ENCODE data around the gene BLOC1S2.
"Not testable (repeated sequence)": the region's sequence is repeated elsewhere in the genome, so short reads cannot be mapped to it uniquely, and the experiment has no call there.

The BLOC1S2 gene

GRCh38 chr10:100289641-100290040, 3.2 kb upstream of the BLOC1S2 start:
- FAIRE-seq: no peak

- FAIRE-seq: no peak
These were observed 1.7 kb upstream of the BLOC1S2 start for GRCh38 chr10:100288196-100288595.

- FAIRE-seq: no peak
These were observed 1.3 kb upstream of the BLOC1S2 start for GRCh38 chr10:100287756-100288155.

- not testable (repeated sequence) for FAIRE-seq
These were observed 1.2 kb downstream of the BLOC1S2 start for GRCh38 chr10:100285326-100285725.

- no peak for FAIRE-seq
These were observed 3.6 kb downstream of the BLOC1S2 start for GRCh38 chr10:100282907-100283306.

- FAIRE-seq: not testable (repeated sequence)
These were observed 9.5 kb downstream of the BLOC1S2 start for GRCh38 chr10:100276971-100277370.

GRCh38 chr10:100267239-100268104, 19.0 kb downstream of the BLOC1S2 start, which contains the start of gene CWF19L1:
Gene CWF19L1, minus strand, starts transcription at chr10:100267638. Its CDS starts 45 bp downstream, at chr10:100267593.
- peak; percentile 93 for FAIRE-seq

- no peak for FAIRE-seq
These were observed 20.5 kb downstream of the BLOC1S2 start for GRCh38 chr10:100265821-100266485.

GRCh38 chr10:100254191-100254590, 32.3 kb downstream of the BLOC1S2 start:
- FAIRE-seq: no peak

GRCh38 chr10:100253041-100253440, 33.4 kb downstream of the BLOC1S2 start:
- FAIRE-seq: no peak

GRCh38 chr10:100248820-100249219, 37.7 kb downstream of the BLOC1S2 start:
- no peak for FAIRE-seq

GRCh38 chr10:100245484-100246220, 40.8 kb downstream of the BLOC1S2 start:
- FAIRE-seq: no peak

- no peak for FAIRE-seq
These were observed 46.6 kb downstream of the BLOC1S2 start for GRCh38 chr10:100239851-100240250.

GRCh38 chr10:100238429-100238828, 48.1 kb downstream of the BLOC1S2 start:
- FAIRE-seq: no peak

GRCh38 chr10:100232101-100232500, 54.4 kb downstream of the BLOC1S2 start:
- FAIRE-seq: no peak

- no peak for FAIRE-seq
These were observed 56.6 kb downstream of the BLOC1S2 start for GRCh38 chr10:100229819-100230422.

GRCh38 chr10:100223879-100224278, 62.6 kb downstream of the BLOC1S2 start:
- FAIRE-seq: no peak

All from G401.6 (cell line).